GM21619 (cell line): ENCODE results near the gene CYBA.
"Not testable (repeated sequence)": the region's sequence is repeated elsewhere in the genome, so short reads cannot be mapped to it uniquely, and the experiment has no call there.

ENCODE experiments used
- ATAC-seq: cut with Tn5 transposase; IDR thresholded peaks from one replicate; pipeline ENCODE4 v1.9.1; 2021; ENCODE audit not compliant: unreplicated experiment

CYBA gene

GRCh38 chr16:88614818-88615580 lies 35.9 kb downstream of the CYBA start:
- ATAC-seq, result no peak

- ATAC-seq, result no peak
Measured at GRCh38 chr16:88613911-88614817, 36.7 kb downstream of the CYBA start.

GRCh38 chr16:88613293-88613692 lies 37.6 kb downstream of the CYBA start:
- no peak for ATAC-seq

- ATAC-seq, result no peak
Measured at GRCh38 chr16:88610909-88611812, 39.7 kb downstream of the CYBA start.

- no peak for ATAC-seq
Measured at GRCh38 chr16:88610080-88610479, 40.8 kb downstream of the CYBA start.

GRCh38 chr16:88609426-88609825 lies 41.4 kb downstream of the CYBA start:
- ATAC-seq, result not testable (repeated sequence)

GRCh38 chr16:88608076-88608475 lies 42.8 kb downstream of the CYBA start:
- ATAC-seq, result no peak

GRCh38 chr16:88606148-88606757 lies 44.6 kb downstream of the CYBA start:
- ATAC-seq, result no peak

GRCh38 chr16:88605186-88606147 lies 45.4 kb downstream of the CYBA start:
- no peak for ATAC-seq

GRCh38 chr16:88602091-88602490 lies 48.8 kb downstream of the CYBA start:
- no peak for ATAC-seq

- no peak for ATAC-seq
Measured at GRCh38 chr16:88601313-88602036, 49.4 kb downstream of the CYBA start.

GRCh38 chr16:88600539-88600896 lies 50.3 kb downstream of the CYBA start:
- no peak for ATAC-seq

- ATAC-seq, result no peak
Measured at GRCh38 chr16:88599825-88600538, 50.9 kb downstream of the CYBA start.

- ATAC-seq, result no peak
Measured at GRCh38 chr16:88599092-88599733, 51.6 kb downstream of the CYBA start.

- no peak for ATAC-seq
Measured at GRCh38 chr16:88597856-88598491, 52.9 kb downstream of the CYBA start.

GRCh38 chr16:88596483-88596882 lies 54.4 kb downstream of the CYBA start:
- no peak for ATAC-seq

GRCh38 chr16:88595921-88596320 lies 54.9 kb downstream of the CYBA start:
- ATAC-seq, result no peak
